ENCODE data around the gene GPR161.

DNA sequence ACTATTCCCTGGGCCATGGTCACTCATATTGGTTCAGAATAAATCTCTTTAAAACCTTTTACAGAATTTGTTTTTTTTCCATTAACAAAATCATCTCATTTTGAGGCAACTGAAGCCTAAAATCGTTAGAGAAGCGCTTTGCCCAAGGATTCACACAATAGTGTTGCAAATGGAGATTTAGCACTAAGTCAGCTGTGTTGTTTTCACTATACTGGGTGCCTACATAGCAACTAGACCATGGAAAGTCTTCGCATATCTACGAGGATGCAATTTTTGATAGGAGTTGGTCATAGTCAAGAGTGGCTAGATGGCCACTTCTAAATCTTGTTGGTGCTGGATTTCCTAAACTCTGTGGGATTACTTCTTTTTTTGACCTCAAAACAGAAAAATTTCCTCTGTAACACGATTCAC is 41.5 kb upstream of the GPR161 start:
- TF ChIP-seq POLR2AphosphoS5 (IDR thresholded peaks at IDR 0.05) = no peak
- TF ChIP-seq, protein P1, sequence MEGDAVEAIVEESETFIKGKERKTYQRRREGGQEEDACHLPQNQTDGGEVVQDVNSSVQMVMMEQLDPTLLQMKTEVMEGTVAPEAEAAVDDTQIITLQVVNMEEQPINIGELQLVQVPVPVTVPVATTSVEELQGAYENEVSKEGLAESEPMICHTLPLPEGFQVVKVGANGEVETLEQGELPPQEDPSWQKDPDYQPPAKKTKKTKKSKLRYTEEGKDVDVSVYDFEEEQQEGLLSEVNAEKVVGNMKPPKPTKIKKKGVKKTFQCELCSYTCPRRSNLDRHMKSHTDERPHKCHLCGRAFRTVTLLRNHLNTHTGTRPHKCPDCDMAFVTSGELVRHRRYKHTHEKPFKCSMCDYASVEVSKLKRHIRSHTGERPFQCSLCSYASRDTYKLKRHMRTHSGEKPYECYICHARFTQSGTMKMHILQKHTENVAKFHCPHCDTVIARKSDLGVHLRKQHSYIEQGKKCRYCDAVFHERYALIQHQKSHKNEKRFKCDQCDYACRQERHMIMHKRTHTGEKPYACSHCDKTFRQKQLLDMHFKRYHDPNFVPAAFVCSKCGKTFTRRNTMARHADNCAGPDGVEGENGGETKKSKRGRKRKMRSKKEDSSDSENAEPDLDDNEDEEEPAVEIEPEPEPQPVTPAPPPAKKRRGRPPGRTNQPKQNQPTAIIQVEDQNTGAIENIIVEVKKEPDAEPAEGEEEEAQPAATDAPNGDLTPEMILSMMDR (IDR thresholded peaks at IDR 0.05) = no peak
